Large intestine (tissue), 3 donors: ENCODE data around the gene DDA1. TPM values are rescaled to one million over a fixed set of nuclear protein-coding genes. Genes with fewer than 3 reads are reported as not detected.
A peak's percentile ranks its signal among the peaks of the same experiment; 100 is the strongest.
"Not testable (repeated sequence)": the region's sequence is repeated elsewhere in the genome, so short reads cannot be mapped to it uniquely, and the experiment has no call there.

Experiments
- DNase-seq, 2 donors: peaks; one replicate each; pipeline versions ENCODE4 v3.0.0 to v3.0.0-alpha.2; 2013
- H3K27ac ChIP-seq: one replicate; pipeline ENCODE4 v1.5.1; 2013; ENCODE audit warnings: low read length
- H3K27me3 ChIP-seq: 2 replicates; pipeline ENCODE4 v1.6.1; 2013; ENCODE audit warnings: low read length; ENCODE audit not compliant: control insufficient read depth, insufficient read depth
- H3K36me3 ChIP-seq: 2 replicates; pipeline ENCODE4 v1.6.1; 2013; ENCODE audit warnings: low read length; ENCODE audit not compliant: control insufficient read depth, insufficient read depth
- H3K4me1 ChIP-seq: one replicate; pipeline ENCODE4 v1.6.1; 2013; ENCODE audit warnings: low read length; ENCODE audit not compliant: control insufficient read depth, insufficient read depth
- H3K4me3 ChIP-seq: one replicate; pipeline ENCODE4 v1.5.1; 2013; ENCODE audit warnings: low read length
- H3K9me3 ChIP-seq: one replicate; pipeline ENCODE4 v1.6.1; 2013; ENCODE audit warnings: mild to moderate bottlenecking, low read depth, low read length, moderate library complexity; ENCODE audit not compliant: control insufficient read depth
- WGBS: methylation state at CpG from one replicate; pipeline ENCODE4 v1.1.5; 2013; ENCODE audit warnings: low lambda C conversion rate; ENCODE audit not compliant: insufficient coverage; 5-methylcytosine and 5-hydroxymethylcytosine counted together
- polyA plus RNA-seq: library from polyadenylated mRNA; unstranded; fragments of 120-200 nt; gene quantifications from one replicate; pipeline ENCODE4 v1.2.1, GENCODE V29; 2013

Gene DDA1
- polyA plus RNA-seq, 1 donor = 32.8 TPM

- Histone ChIP-seq H3K27me3 (peaks cover 13% of the 10 kb centered on the region), H3K36me3 (no peaks in the 10 kb centered on the region), H3K9me3 (peaks cover 10% of the 10 kb centered on the region), H3K4me1 (peaks cover 11% of the 10 kb centered on the region), H3K4me3 (no peak overlapping the region), H3K27ac (peak overlapping the region; percentile 44)
- no peak for DNase-seq
- WGBS = no CpG with 5 or more reads among the region's 11 CpGs
Observed at GRCh38 chr19:17286263-17286662, 23.1 kb upstream of the DDA1 start.

GRCh38 chr19:17286752-17287151 lies 22.6 kb upstream of the DDA1 start:
- Histone ChIP-seq H3K4me3 (no peak overlapping the region), H3K4me1 (peaks cover 7% of the 10 kb centered on the region), H3K27ac (peak overlapping the region; percentile 44), H3K9me3 (peaks cover 6% of the 10 kb centered on the region), H3K36me3 (no peaks in the 10 kb centered on the region), H3K27me3 (peaks cover 8% of the 10 kb centered on the region)
- peak; percentile 57 to 71 for DNase-seq
- no CpG with 5 or more reads among the region's 9 CpGs for WGBS

- no CpG with 5 or more reads among the region's 22 CpGs for WGBS
- H3K27me3 ChIP-seq = no peaks in the 10 kb centered on the region
- no peaks in the 10 kb centered on the region for H3K36me3 ChIP-seq
- H3K27ac ChIP-seq = no peak overlapping the region
- H3K9me3 ChIP-seq = peaks cover 6% of the 10 kb centered on the region
- no peak for DNase-seq
- H3K4me1 ChIP-seq = peaks cover 7% of the 10 kb centered on the region
- no peak overlapping the region for H3K4me3 ChIP-seq
Observed at GRCh38 chr19:17289489-17289888, 19.9 kb upstream of the DDA1 start.

- Histone ChIP-seq H3K4me1 (peaks cover 7% of the 10 kb centered on the region), H3K36me3 (peaks cover 4% of the 10 kb centered on the region), H3K27me3 (no peaks in the 10 kb centered on the region), H3K27ac (peak overlapping the region; percentile 67), H3K4me3 (peak overlapping the region; percentile 64), H3K9me3 (peaks cover 6% of the 10 kb centered on the region)
- no CpG with 5 or more reads among the region's 46 CpGs for WGBS
- peak; percentile 66 to 77 for DNase-seq
Observed at GRCh38 chr19:17292301-17293074, 16.9 kb upstream of the DDA1 start.

- Histone ChIP-seq H3K36me3 (peaks cover 8% of the 10 kb centered on the region), H3K4me3 (no peak overlapping the region), H3K27ac (no peak overlapping the region), H3K27me3 (no peaks in the 10 kb centered on the region), H3K9me3 (peaks cover 6% of the 10 kb centered on the region), H3K4me1 (peaks cover 7% of the 10 kb centered on the region)
- no peak for DNase-seq
- no CpG with 5 or more reads among the region's 14 CpGs for WGBS
Observed at GRCh38 chr19:17293605-17294004, 15.8 kb upstream of the DDA1 start.

- no peak for DNase-seq
- H3K4me3 ChIP-seq = no peak overlapping the region
- no peaks in the 10 kb centered on the region for H3K27me3 ChIP-seq
- peaks cover 8% of the 10 kb centered on the region for H3K36me3 ChIP-seq
- H3K4me1 ChIP-seq = peaks cover 7% of the 10 kb centered on the region
- H3K27ac ChIP-seq = no peak overlapping the region
- H3K9me3 ChIP-seq = peaks cover 6% of the 10 kb centered on the region
- no CpG with 5 or more reads among the region's 48 CpGs for WGBS
Observed at GRCh38 chr19:17294051-17294891, 15.1 kb upstream of the DDA1 start.

- H3K27ac ChIP-seq, H3K4me1 ChIP-seq, H3K36me3 ChIP-seq, H3K27me3 ChIP-seq, H3K9me3 ChIP-seq, DNase-seq, H3K4me3 ChIP-seq: not testable (repeated sequence)
- no CpG with 5 or more reads among the region's 6 CpGs for WGBS
Observed at GRCh38 chr19:17295551-17295950, 13.8 kb upstream of the DDA1 start.

- H3K27ac ChIP-seq = no peak overlapping the region
- H3K4me1 ChIP-seq = peaks cover 4% of the 10 kb centered on the region
- H3K36me3 ChIP-seq = peaks cover 9% of the 10 kb centered on the region
- H3K4me3 ChIP-seq = no peak overlapping the region
- no peaks in the 10 kb centered on the region for H3K27me3 ChIP-seq
- H3K9me3 ChIP-seq = peaks cover 6% of the 10 kb centered on the region
- no peak for DNase-seq
- WGBS = no CpG with 5 or more reads among the region's 4 CpGs
Observed at GRCh38 chr19:17296273-17296672, 13.1 kb upstream of the DDA1 start.

- Histone ChIP-seq H3K27me3 (no peaks in the 10 kb centered on the region), H3K4me1 (peaks cover 2% of the 10 kb centered on the region), H3K4me3 (no peak overlapping the region), H3K9me3 (peaks cover 6% of the 10 kb centered on the region), H3K36me3 (peaks cover 11% of the 10 kb centered on the region), H3K27ac (no peak overlapping the region)
- no peak for DNase-seq
- no CpG with 5 or more reads among the region's 6 CpGs for WGBS
Observed at GRCh38 chr19:17296976-17297375, 12.4 kb upstream of the DDA1 start.

- Histone ChIP-seq H3K9me3 (no peaks in the 10 kb centered on the region), H3K27ac (no peak overlapping the region), H3K36me3 (peaks cover 9% of the 10 kb centered on the region), H3K4me1 (peaks cover 15% of the 10 kb centered on the region), H3K27me3 (no peaks in the 10 kb centered on the region), H3K4me3 (no peak overlapping the region)
- DNase-seq = no peak
- no CpG with 5 or more reads among the region's 51 CpGs for WGBS
Observed at GRCh38 chr19:17300992-17301619, 8.3 kb upstream of the DDA1 start.
